ENCODE data around the gene SLIT1.

The SLIT1 gene

GRCh38 chr10:97053276-97053675, 132.5 kb downstream of the SLIT1 start:
- no peak overlapping the region for H3K9ac ChIP-seq (ENCODE audit: low read length)
- H3F3A ChIP-seq (ENCODE audit: insufficient read depth), result no peaks in the 10 kb centered on the region
- H3K4me3 ChIP-seq (ENCODE audit: insufficient read depth, low read length, poor library complexity, severe bottlenecking), result no peak overlapping the region
- H3K9me2 ChIP-seq (replicated peaks; ENCODE audit: insufficient read depth, low read length), result no peaks in the 10 kb centered on the region
- no peaks in the 10 kb centered on the region for H4K20me1 ChIP-seq (ENCODE audit: low read depth, low read length)
- no peak overlapping the region for H3K4me2 ChIP-seq (ENCODE audit: low read depth, low read length, poor library complexity, severe bottlenecking)
- TF ChIP-seq CTCF (IDR thresholded peaks at IDR 0.05; ENCODE audit: insufficient read depth, low read length, poor library complexity, severe bottlenecking), result no peak
- no peak for TF ChIP-seq EZH2phosphoT487 (conservative IDR thresholded peaks at IDR 0.05; ENCODE audit: low read length)
- H3K27ac ChIP-seq (ENCODE audit: low read depth, low read length), result no peak overlapping the region
- H3K9me3 ChIP-seq (ENCODE audit: insufficient read depth, low read length), result 0 out of 2 replicates have a peak, but pooled peaks cover 4% of the 10 kb centered on the region
- no peaks in the 10 kb centered on the region for H3K27me3 ChIP-seq (ENCODE audit: low read length)
- no peak overlapping the region for H2AFZ ChIP-seq (ENCODE audit: low read depth, low read length, severe bottlenecking)
- H3K36me3 ChIP-seq (ENCODE audit: low read length), result no peaks in the 10 kb centered on the region
- no peaks in the 10 kb centered on the region for H3K79me2 ChIP-seq (ENCODE audit: insufficient read depth, low read length)

DNA sequence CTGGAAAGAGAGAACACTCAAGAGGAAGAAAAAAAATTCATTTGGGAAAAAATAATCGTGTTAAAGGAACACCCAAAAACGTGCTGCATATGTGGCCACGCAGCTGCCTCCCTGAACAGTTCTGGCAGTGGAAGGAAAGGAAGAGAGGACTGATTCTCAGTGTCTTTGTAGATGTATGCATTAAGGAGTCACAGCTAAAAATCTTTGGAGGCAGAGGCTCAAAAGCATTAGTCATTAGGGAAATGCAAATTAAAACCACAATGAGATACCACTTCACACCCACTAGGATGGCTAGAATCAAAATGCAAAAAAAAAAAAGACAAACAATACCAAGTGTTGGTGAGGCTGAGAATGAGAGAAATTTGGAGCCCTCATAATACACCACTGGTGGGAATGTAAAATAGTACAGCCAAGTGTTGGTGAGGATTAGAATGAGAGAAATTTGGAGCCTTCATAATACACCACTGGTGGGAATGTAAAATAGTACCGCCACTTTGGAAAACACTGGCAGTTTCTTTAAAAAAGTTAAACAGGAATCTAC, 134.7 kb downstream of the SLIT1 start:
- H4K20me1 ChIP-seq (ENCODE audit: low read depth, low read length), result no peaks in the 10 kb centered on the region
- no peaks in the 10 kb centered on the region for H3K27me3 ChIP-seq (ENCODE audit: low read length)
- H3K9ac ChIP-seq (ENCODE audit: low read length), result no peak overlapping the region
- H3K4me3 ChIP-seq (ENCODE audit: insufficient read depth, low read length, poor library complexity, severe bottlenecking), result no peak overlapping the region
- H3K27ac ChIP-seq (ENCODE audit: low read depth, low read length), result no peak overlapping the region
- H2AFZ ChIP-seq (ENCODE audit: low read depth, low read length, severe bottlenecking), result no peak overlapping the region
- H3K79me2 ChIP-seq (ENCODE audit: insufficient read depth, low read length), result no peaks in the 10 kb centered on the region
- TF ChIP-seq CTCF (IDR thresholded peaks at IDR 0.05; ENCODE audit: insufficient read depth, low read length, poor library complexity, severe bottlenecking) (no peak), EZH2phosphoT487 (conservative IDR thresholded peaks at IDR 0.05; ENCODE audit: low read length) (no peak)
- no peaks in the 10 kb centered on the region for H3F3A ChIP-seq (ENCODE audit: insufficient read depth)
- H3K4me2 ChIP-seq (ENCODE audit: low read depth, low read length, poor library complexity, severe bottlenecking), result no peak overlapping the region
- 0 out of 2 replicates have a peak, but pooled peaks cover 4% of the 10 kb centered on the region for H3K9me3 ChIP-seq (ENCODE audit: insufficient read depth, low read length)
- H3K36me3 ChIP-seq (ENCODE audit: low read length), result no peaks in the 10 kb centered on the region
- no peaks in the 10 kb centered on the region for H3K9me2 ChIP-seq (replicated peaks; ENCODE audit: insufficient read depth, low read length)

DNA sequence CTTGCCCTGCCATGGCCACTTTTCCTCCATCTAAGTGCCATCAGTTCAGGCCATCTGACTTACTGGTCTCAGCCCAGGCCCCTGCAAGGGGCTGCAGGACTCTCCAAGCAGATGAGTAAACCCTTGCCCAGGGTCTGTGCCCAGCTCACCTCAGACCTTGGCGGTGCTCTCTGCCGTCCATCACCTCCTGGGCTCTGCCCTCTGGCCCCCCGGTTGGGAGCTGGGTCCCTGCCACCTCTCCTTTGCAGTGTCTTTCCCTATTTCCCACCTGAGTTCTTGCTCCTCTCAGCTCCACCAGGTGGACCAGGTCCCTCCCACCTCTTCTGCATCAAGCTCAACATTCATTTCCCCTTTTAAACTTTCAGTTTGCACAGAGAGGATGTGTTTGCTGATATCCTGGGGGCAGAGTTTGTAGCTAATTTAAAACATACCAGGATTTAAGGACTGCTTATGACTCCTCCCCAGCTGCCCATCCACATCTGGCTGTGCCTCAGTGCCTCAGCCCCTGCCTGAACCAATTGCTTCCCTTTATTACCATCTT, 135.5 kb downstream of the SLIT1 start:
- H3K9me2 ChIP-seq (replicated peaks; ENCODE audit: insufficient read depth, low read length), result no peaks in the 10 kb centered on the region
- no peak overlapping the region for H3K27ac ChIP-seq (ENCODE audit: low read depth, low read length)
- H2AFZ ChIP-seq (ENCODE audit: low read depth, low read length, severe bottlenecking), result no peak overlapping the region
- no peak overlapping the region for H3K9ac ChIP-seq (ENCODE audit: low read length)
- no peak overlapping the region for H3K4me3 ChIP-seq (ENCODE audit: insufficient read depth, low read length, poor library complexity, severe bottlenecking)
- no peak overlapping the region for H3K4me2 ChIP-seq (ENCODE audit: low read depth, low read length, poor library complexity, severe bottlenecking)
- TF ChIP-seq EZH2phosphoT487 (conservative IDR thresholded peaks at IDR 0.05; ENCODE audit: low read length) (no peak), CTCF (IDR thresholded peaks at IDR 0.05; ENCODE audit: insufficient read depth, low read length, poor library complexity, severe bottlenecking) (no peak)
- H4K20me1 ChIP-seq (ENCODE audit: low read depth, low read length), result no peaks in the 10 kb centered on the region
- no peaks in the 10 kb centered on the region for H3F3A ChIP-seq (ENCODE audit: insufficient read depth)
- H3K36me3 ChIP-seq (ENCODE audit: low read length), result no peaks in the 10 kb centered on the region
- H3K27me3 ChIP-seq (ENCODE audit: low read length), result no peaks in the 10 kb centered on the region
- no peaks in the 10 kb centered on the region for H3K79me2 ChIP-seq (ENCODE audit: insufficient read depth, low read length)
- 0 out of 2 replicates have a peak, but pooled peaks cover 4% of the 10 kb centered on the region for H3K9me3 ChIP-seq (ENCODE audit: insufficient read depth, low read length)

Data from SU-DHL-6 (cell line).